GM23338 (cell line): Measurements from ENCODE around the gene HSPB6. TPM values are rescaled to one million over a fixed set of nuclear protein-coding genes. Genes with fewer than 3 reads are reported as not detected.

Experiments used
- ATAC-seq: fragments of 200-7000 bp; cut with Tn5 transposase; 3 replicates; pipeline ENCODE4 v1.9.1; 2020
- DNase-seq: peaks from one replicate; pipeline ENCODE4 v3.0.0-alpha.2; 2015; ENCODE audit warnings: low spot score
- H2AFZ ChIP-seq: fragments of 200-600 bp; sonication (generic); 2 replicates; pipeline ENCODE4 v1.8.0; 2016; ENCODE audit warnings: antibody characterized with exemption, mild to moderate bottlenecking, moderate library complexity
- H3F3A ChIP-seq: fragments of 200-600 bp; sonication (generic); replicated peaks from 2 replicates; pipeline ENCODE4 v1.8.0; 2017; ENCODE audit warnings: antibody characterized with exemption, mixed run types, low read depth
- H3K27ac ChIP-seq: fragments of 200-600 bp; sonication (generic); 2 replicates; pipeline ENCODE4 v1.6.1; 2016; ENCODE audit warnings: low read depth
- H3K27me3 ChIP-seq: fragments of 200-600 bp; sonication (generic); 2 replicates; pipeline ENCODE4 v1.8.0; 2016; ENCODE audit warnings: mild to moderate bottlenecking, mixed run types, moderate library complexity; ENCODE audit not compliant: insufficient read depth
- H3K36me3 ChIP-seq: fragments of 200-600 bp; sonication (generic); 2 replicates; pipeline ENCODE4 v1.8.0; 2016; ENCODE audit warnings: mild to moderate bottlenecking; ENCODE audit not compliant: insufficient read depth
- H3K4me1 ChIP-seq: fragments of 200-600 bp; sonication (generic); 2 replicates; pipeline ENCODE4 v1.8.0; 2016; ENCODE audit warnings: mild to moderate bottlenecking, moderate library complexity; ENCODE audit not compliant: insufficient read depth
- H3K4me2 ChIP-seq: fragments of 200-600 bp; sonication (generic); 2 replicates; pipeline ENCODE4 v1.7.1; 2017; ENCODE audit warnings: mixed run types
- H3K4me3 ChIP-seq: fragments of 200-600 bp; sonication (generic); 2 replicates; pipeline ENCODE4 v1.6.1; 2016; ENCODE audit warnings: mixed run types
- H3K79me2 ChIP-seq: fragments of 200-600 bp; sonication (generic); replicated peaks from 2 replicates; pipeline ENCODE4 v1.8.0; 2017; ENCODE audit warnings: mild to moderate bottlenecking; ENCODE audit not compliant: insufficient read depth
- H3K9me2 ChIP-seq: fragments of 200-600 bp; sonication (generic); 2 replicates; pipeline ENCODE4 v1.8.0; 2017; ENCODE audit not compliant: insufficient read depth
- H4K20me1 ChIP-seq: fragments of 200-600 bp; sonication (generic); replicated peaks from 2 replicates; pipeline ENCODE4 v1.8.0; 2017; ENCODE audit warnings: mild to moderate bottlenecking; ENCODE audit not compliant: insufficient read depth
- H3K27ac Mint-ChIP-seq: 2 replicates; pipeline ENCODE4 v1.8.0; 2020; ENCODE audit warnings: inconsistent platforms, mild to moderate bottlenecking, moderate library complexity, mixed read lengths
- H3K27me3 Mint-ChIP-seq: 3 replicates; pipeline ENCODE4 v1.8.0; 2022; ENCODE audit warnings: low read depth, mild to moderate bottlenecking, moderate library complexity, mixed read lengths, inconsistent platforms; ENCODE audit not compliant: insufficient read depth, poor library complexity
- H3K36me3 Mint-ChIP-seq: 3 replicates; pipeline ENCODE4 v1.8.0; 2021; ENCODE audit warnings: low read depth, mild to moderate bottlenecking, inconsistent platforms, moderate library complexity, mixed read lengths
- H3K4me1 Mint-ChIP-seq: 3 replicates; pipeline ENCODE4 v1.8.0; 2020; ENCODE audit warnings: mild to moderate bottlenecking, inconsistent platforms, mixed read lengths
- H3K4me3 Mint-ChIP-seq: 3 replicates; pipeline ENCODE4 v1.8.0; 2021; ENCODE audit warnings: moderate library complexity, mild to moderate bottlenecking, inconsistent platforms, mixed read lengths
- H3K9me3 Mint-ChIP-seq: 3 replicates; pipeline ENCODE4 v1.8.0; 2020; ENCODE audit warnings: moderate library complexity, mild to moderate bottlenecking, inconsistent platforms, mixed read lengths
- CREB1 ChIP-seq: fragments of 250-450 bp; sonication (Bioruptor Pico); IDR thresholded peaks from 2 replicates; pipeline ENCODE4 v1.5.0; 2020; ENCODE audit warnings: low read depth, mild to moderate bottlenecking, moderate library complexity
- ETS1 ChIP-seq: IDR thresholded peaks from 2 replicates; pipeline ENCODE4 v1.6.1; 2016; ENCODE audit warnings: antibody characterized with exemption
- EZH2 ChIP-seq: fragments of 200-600 bp; sonication (generic); IDR thresholded peaks from one replicate; pipeline ENCODE4 v1.8.0; 2017; ENCODE audit warnings: antibody characterized with exemption, mild to moderate bottlenecking, low read depth; ENCODE audit not compliant: unreplicated experiment
- EZH2phosphoT487 ChIP-seq: fragments of 200-600 bp; sonication (generic); IDR thresholded peaks from one replicate; pipeline ENCODE4 v1.8.1; 2018; ENCODE audit warnings: antibody characterized with exemption; ENCODE audit not compliant: unreplicated experiment
- JUNB ChIP-seq: IDR thresholded peaks from one replicate; pipeline ENCODE4 v1.6.1; 2016; ENCODE audit warnings: antibody characterized with exemption; ENCODE audit not compliant: unreplicated experiment
- NANOG ChIP-seq: IDR thresholded peaks from 2 replicates; pipeline ENCODE4 v1.6.1; 2016; ENCODE audit warnings: antibody characterized with exemption, borderline replicate concordance
- POLR2AphosphoS5 ChIP-seq: IDR thresholded peaks from 2 replicates; pipeline ENCODE4 v1.6.1; 2016; ENCODE audit warnings: antibody characterized with exemption, low read depth
- STAT1 ChIP-seq: IDR thresholded peaks from one replicate; pipeline ENCODE4 v1.6.1; 2016; ENCODE audit warnings: antibody characterized with exemption; ENCODE audit not compliant: unreplicated experiment
- ZNF114 ChIP-seq: fragments of 250-450 bp; sonication (Bioruptor Pico); IDR thresholded peaks from 2 replicates; pipeline ENCODE4 v1.5.0; 2020; ENCODE audit warnings: mild to moderate bottlenecking, moderate library complexity
- ZNF331 ChIP-seq: fragments of 250-450 bp; sonication (Bioruptor Pico); IDR thresholded peaks from 2 replicates; pipeline ENCODE4 v1.5.0; 2020; ENCODE audit warnings: low read depth, mild to moderate bottlenecking, moderate library complexity
- polyA plus RNA-seq: library from polyadenylated mRNA; unstranded; fragments of >200 nt; fragmentation: Nextera tagmentation; extraction: Ambion mirVana; gene quantifications from 2 replicates; pipeline ENCODE4 v1.2.1, GENCODE V29; 2016
- total RNA-seq: library from RNA; depleted of rRNA; stranded (reverse); fragments of >200 nt; shearing (Covaris generic); gene quantifications from 2 replicates; pipeline ENCODE4 v1.2.3, GENCODE V29; 2014
- TF ChIP-seq, protein P1 (sequence below): fragments of 250-450 bp; sonication (Bioruptor Pico); IDR thresholded peaks from 2 replicates; pipeline ENCODE4 v1.5.0; 2020; ENCODE audit warnings: mild to moderate bottlenecking, moderate library complexity
- TF ChIP-seq, protein P2 (sequence below), 2 experiments: fragments of 200-600 bp in 1 of 2; sonication (generic) in 1 of 2; conservative IDR thresholded peaks; 2 replicates each; pipeline versions ENCODE4 v1.5.1 to v1.6.1; 2016 to 2017; ENCODE audit warnings: antibody characterized with exemption in 2 of 2, low read depth in 2 of 2, mild to moderate bottlenecking in 2 of 2, moderate library complexity in 1 of 2
- TF ChIP-seq, protein P3 (sequence below): IDR thresholded peaks from one replicate; pipeline ENCODE4 v1.6.1; 2018; ENCODE audit warnings: antibody characterized with exemption; ENCODE audit not compliant: unreplicated experiment

HSPB6 gene
- total and polyA plus RNA-seq, 2 experiments from 2014 or later = 0.87 to 3.2 TPM

DNA sequence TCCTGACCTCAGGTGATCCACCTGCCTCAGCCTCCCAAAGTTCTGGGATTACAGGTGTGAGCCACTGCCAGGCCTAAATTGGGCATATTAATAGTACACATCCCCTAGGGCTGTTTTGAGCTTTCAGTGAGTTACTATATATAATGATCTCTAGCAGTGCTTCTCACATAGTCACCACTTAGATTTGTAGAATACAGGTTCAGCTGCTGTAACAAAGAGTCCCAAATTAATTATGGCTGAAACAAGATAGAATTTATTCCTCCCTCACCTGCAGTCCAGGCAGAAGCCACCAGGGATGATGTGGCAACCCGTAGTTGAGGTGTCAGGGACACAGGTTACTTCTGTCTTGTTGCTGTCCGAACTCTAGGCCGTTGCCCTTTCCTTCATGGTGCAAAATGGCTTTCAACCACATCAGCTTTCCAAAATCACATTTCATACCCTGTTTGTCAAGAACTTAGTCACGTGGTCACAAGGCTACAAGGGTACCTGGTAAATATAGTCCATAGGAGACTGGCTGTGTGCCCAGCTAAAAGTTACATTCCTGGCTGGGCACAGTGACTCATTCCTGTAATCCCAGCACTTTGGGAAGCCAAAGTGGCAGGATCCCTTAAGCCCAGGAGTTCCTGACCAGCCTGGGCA lies 4.0 kb upstream of the HSPB6 start:
- Histone ChIP-seq H3K4me3 (no peak overlapping the region), H3F3A (peaks cover 9% of the 10 kb centered on the region; the same call in 1 of the 2 replicates), H3K9me2 (no peaks in the 10 kb centered on the region), H3K4me1 (peaks cover 4% of the 10 kb centered on the region), H3K27ac (no peak overlapping the region), H3K27me3 (peaks cover 15% of the 10 kb centered on the region), H3K36me3 (peaks cover 6% of the 10 kb centered on the region; the same call in 1 of the 2 replicates), H3K79me2 (peaks cover 13% of the 10 kb centered on the region), H4K20me1 (peaks cover 3% of the 10 kb centered on the region), H2AFZ (no peak overlapping the region), H3K4me2 (no peak overlapping the region)
- ATAC-seq (no peak), DNase-seq (no peak)
- Mint-ChIP-seq H3K4me1 (peaks cover 11% of the 10 kb centered on the region), H3K36me3 (peaks cover 39% of the 10 kb centered on the region), H3K4me3 (no peak overlapping the region), H3K27ac (no peak overlapping the region), H3K27me3 (peaks cover 23% of the 10 kb centered on the region), H3K9me3 (no peaks in the 10 kb centered on the region; the same call in 2 of the 3 replicates)
- TF ChIP-seq ETS1 (no peak), ZNF114 (CRISPR knock-in tag) (no peak), STAT1 (no peak), EZH2phosphoT487 (no peak), NANOG (no peak), EZH2 (no peak), POLR2AphosphoS5 (no peak), JUNB (no peak), ZNF331 (CRISPR knock-in tag) (no peak), CREB1 (CRISPR knock-in tag) (no peak)
- TF ChIP-seq, protein P1, sequence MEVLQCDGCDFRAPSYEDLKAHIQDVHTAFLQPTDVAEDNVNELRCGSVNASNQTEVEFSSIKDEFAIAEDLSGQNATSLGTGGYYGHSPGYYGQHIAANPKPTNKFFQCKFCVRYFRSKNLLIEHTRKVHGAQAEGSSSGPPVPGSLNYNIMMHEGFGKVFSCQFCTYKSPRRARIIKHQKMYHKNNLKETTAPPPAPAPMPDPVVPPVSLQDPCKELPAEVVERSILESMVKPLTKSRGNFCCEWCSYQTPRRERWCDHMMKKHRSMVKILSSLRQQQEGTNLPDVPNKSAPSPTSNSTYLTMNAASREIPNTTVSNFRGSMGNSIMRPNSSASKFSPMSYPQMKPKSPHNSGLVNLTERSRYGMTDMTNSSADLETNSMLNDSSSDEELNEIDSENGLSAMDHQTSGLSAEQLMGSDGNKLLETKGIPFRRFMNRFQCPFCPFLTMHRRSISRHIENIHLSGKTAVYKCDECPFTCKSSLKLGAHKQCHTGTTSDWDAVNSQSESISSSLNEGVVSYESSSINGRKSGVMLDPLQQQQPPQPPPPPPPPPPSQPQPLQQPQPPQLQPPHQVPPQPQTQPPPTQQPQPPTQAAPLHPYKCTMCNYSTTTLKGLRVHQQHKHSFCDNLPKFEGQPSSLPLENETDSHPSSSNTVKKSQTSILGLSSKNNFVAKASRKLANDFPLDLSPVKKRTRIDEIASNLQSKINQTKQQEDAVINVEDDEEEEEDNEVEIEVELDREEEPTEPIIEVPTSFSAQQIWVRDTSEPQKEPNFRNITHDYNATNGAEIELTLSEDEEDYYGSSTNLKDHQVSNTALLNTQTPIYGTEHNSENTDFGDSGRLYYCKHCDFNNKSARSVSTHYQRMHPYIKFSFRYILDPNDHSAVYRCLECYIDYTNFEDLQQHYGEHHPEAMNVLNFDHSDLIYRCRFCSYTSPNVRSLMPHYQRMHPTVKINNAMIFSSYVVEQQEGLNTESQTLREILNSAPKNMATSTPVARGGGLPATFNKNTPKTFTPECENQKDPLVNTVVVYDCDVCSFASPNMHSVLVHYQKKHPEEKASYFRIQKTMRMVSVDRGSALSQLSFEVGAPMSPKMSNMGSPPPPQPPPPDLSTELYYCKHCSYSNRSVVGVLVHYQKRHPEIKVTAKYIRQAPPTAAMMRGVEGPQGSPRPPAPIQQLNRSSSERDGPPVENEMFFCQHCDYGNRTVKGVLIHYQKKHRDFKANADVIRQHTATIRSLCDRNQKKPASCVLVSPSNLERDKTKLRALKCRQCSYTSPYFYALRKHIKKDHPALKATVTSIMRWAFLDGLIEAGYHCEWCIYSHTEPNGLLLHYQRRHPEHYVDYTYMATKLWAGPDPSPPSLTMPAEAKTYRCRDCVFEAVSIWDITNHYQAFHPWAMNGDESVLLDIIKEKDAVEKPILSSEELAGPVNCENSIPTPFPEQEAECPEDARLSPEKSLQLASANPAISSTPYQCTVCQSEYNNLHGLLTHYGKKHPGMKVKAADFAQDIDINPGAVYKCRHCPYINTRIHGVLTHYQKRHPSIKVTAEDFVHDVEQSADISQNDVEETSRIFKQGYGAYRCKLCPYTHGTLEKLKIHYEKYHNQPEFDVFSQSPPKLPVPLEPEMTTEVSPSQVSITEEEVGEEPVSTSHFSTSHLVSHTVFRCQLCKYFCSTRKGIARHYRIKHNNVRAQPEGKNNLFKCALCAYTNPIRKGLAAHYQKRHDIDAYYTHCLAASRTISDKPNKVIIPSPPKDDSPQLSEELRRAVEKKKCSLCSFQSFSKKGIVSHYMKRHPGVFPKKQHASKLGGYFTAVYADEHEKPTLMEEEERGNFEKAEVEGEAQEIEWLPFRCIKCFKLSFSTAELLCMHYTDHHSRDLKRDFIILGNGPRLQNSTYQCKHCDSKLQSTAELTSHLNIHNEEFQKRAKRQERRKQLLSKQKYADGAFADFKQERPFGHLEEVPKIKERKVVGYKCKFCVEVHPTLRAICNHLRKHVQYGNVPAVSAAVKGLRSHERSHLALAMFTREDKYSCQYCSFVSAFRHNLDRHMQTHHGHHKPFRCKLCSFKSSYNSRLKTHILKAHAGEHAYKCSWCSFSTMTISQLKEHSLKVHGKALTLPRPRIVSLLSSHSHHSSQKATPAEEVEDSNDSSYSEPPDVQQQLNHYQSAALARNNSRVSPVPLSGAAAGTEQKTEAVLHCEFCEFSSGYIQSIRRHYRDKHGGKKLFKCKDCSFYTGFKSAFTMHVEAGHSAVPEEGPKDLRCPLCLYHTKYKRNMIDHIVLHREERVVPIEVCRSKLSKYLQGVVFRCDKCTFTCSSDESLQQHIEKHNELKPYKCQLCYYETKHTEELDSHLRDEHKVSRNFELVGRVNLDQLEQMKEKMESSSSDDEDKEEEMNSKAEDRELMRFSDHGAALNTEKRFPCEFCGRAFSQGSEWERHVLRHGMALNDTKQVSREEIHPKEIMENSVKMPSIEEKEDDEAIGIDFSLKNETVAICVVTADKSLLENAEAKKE = no peak
- TF ChIP-seq, protein P2, sequence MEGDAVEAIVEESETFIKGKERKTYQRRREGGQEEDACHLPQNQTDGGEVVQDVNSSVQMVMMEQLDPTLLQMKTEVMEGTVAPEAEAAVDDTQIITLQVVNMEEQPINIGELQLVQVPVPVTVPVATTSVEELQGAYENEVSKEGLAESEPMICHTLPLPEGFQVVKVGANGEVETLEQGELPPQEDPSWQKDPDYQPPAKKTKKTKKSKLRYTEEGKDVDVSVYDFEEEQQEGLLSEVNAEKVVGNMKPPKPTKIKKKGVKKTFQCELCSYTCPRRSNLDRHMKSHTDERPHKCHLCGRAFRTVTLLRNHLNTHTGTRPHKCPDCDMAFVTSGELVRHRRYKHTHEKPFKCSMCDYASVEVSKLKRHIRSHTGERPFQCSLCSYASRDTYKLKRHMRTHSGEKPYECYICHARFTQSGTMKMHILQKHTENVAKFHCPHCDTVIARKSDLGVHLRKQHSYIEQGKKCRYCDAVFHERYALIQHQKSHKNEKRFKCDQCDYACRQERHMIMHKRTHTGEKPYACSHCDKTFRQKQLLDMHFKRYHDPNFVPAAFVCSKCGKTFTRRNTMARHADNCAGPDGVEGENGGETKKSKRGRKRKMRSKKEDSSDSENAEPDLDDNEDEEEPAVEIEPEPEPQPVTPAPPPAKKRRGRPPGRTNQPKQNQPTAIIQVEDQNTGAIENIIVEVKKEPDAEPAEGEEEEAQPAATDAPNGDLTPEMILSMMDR (conservative IDR thresholded peaks at IDR 0.05; ENCODE audit: low read depth in 2 of 2) = no peak
- TF ChIP-seq, protein P3, sequence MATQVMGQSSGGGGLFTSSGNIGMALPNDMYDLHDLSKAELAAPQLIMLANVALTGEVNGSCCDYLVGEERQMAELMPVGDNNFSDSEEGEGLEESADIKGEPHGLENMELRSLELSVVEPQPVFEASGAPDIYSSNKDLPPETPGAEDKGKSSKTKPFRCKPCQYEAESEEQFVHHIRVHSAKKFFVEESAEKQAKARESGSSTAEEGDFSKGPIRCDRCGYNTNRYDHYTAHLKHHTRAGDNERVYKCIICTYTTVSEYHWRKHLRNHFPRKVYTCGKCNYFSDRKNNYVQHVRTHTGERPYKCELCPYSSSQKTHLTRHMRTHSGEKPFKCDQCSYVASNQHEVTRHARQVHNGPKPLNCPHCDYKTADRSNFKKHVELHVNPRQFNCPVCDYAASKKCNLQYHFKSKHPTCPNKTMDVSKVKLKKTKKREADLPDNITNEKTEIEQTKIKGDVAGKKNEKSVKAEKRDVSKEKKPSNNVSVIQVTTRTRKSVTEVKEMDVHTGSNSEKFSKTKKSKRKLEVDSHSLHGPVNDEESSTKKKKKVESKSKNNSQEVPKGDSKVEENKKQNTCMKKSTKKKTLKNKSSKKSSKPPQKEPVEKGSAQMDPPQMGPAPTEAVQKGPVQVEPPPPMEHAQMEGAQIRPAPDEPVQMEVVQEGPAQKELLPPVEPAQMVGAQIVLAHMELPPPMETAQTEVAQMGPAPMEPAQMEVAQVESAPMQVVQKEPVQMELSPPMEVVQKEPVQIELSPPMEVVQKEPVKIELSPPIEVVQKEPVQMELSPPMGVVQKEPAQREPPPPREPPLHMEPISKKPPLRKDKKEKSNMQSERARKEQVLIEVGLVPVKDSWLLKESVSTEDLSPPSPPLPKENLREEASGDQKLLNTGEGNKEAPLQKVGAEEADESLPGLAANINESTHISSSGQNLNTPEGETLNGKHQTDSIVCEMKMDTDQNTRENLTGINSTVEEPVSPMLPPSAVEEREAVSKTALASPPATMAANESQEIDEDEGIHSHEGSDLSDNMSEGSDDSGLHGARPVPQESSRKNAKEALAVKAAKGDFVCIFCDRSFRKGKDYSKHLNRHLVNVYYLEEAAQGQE = no peak
